ENCODE results near the gene FCHO1.

- TF ChIP-seq CTCF (IDR thresholded peaks at IDR 0.05), result no peak
- no peak for TF ChIP-seq POLR2A (IDR thresholded peaks at IDR 0.05)
- no peak for TF ChIP-seq EP300 (IDR thresholded peaks at IDR 0.05)
These were observed 31.4 kb upstream of the FCHO1 start for GRCh38 chr19:17719730-17720400.

Measured in ovary (tissue), 3 donors.